Trophoblast cell (in vitro differentiated cells and primary cell): ENCODE measurements around the gene SERPINB11.
A peak's percentile ranks its signal among the peaks of the same experiment; 100 is the strongest.
"Not testable (repeated sequence)": the region's sequence is repeated elsewhere in the genome, so short reads cannot be mapped to it uniquely, and the experiment has no call there.

Source experiments
- DNase-seq, 2 donors: peaks; one replicate each; pipeline ENCODE4 v3.0.0-alpha.2; 2016
- H2AFZ ChIP-seq: 2 replicates; pipeline ENCODE4 v1.6.1; 2013; ENCODE audit warnings: low read length, moderate library complexity, mild to moderate bottlenecking; ENCODE audit not compliant: insufficient read depth, poor library complexity
- H2AK5ac ChIP-seq: 2 replicates; pipeline ENCODE4 v1.6.1; 2013; ENCODE audit warnings: mild to moderate bottlenecking, low read length
- H2BK120ac ChIP-seq: 2 replicates; pipeline ENCODE4 v1.6.1; 2013; ENCODE audit warnings: low read length, mild to moderate bottlenecking, moderate library complexity; ENCODE audit not compliant: insufficient read depth, poor library complexity
- H2BK12ac ChIP-seq: 2 replicates; pipeline ENCODE4 v1.6.1; 2013; ENCODE audit warnings: mild to moderate bottlenecking, low read length, moderate library complexity
- H2BK5ac ChIP-seq: 2 replicates; pipeline ENCODE4 v1.6.1; 2013; ENCODE audit warnings: low read length, low read depth, moderate library complexity, mild to moderate bottlenecking; ENCODE audit not compliant: poor library complexity
- H3K14ac ChIP-seq: 2 replicates; pipeline ENCODE4 v1.6.1; 2013; ENCODE audit warnings: mild to moderate bottlenecking, low read length
- H3K18ac ChIP-seq: 2 replicates; pipeline ENCODE4 v1.6.1; 2013; ENCODE audit warnings: mild to moderate bottlenecking, low read length
- H3K23ac ChIP-seq: 2 replicates; pipeline ENCODE4 v1.6.1; 2013; ENCODE audit warnings: low read length
- H3K27ac ChIP-seq: 2 replicates; pipeline ENCODE4 v1.5.1; 2013; ENCODE audit warnings: low read depth, mild to moderate bottlenecking, inconsistent platforms, low read length, moderate library complexity
- H3K27me3 ChIP-seq: 2 replicates; pipeline ENCODE4 v1.6.1; 2013; ENCODE audit warnings: inconsistent platforms, mild to moderate bottlenecking, low read length, moderate library complexity; ENCODE audit not compliant: insufficient read depth
- H3K36me3 ChIP-seq, 2 experiments: 1 replicate in 1 of 2; 2 replicates in 1 of 2; pipeline ENCODE4 v1.6.1; 2013; ENCODE audit warnings: low read length in 2 of 2, mild to moderate bottlenecking in 2 of 2, moderate library complexity in 1 of 2; ENCODE audit not compliant: insufficient read depth in 2 of 2, control insufficient read depth in 1 of 2
- H3K4ac ChIP-seq: 2 replicates; pipeline ENCODE4 v1.6.1; 2013; ENCODE audit warnings: low read depth, mild to moderate bottlenecking, low read length, moderate library complexity
- H3K4me1 ChIP-seq, 2 experiments: 1 replicate in 1 of 2; 2 replicates in 1 of 2; pipeline ENCODE4 v1.6.1; 2013; ENCODE audit warnings: low read length in 2 of 2, mild to moderate bottlenecking in 2 of 2, moderate library complexity in 1 of 2; ENCODE audit not compliant: insufficient read depth in 2 of 2, control insufficient read depth in 1 of 2
- H3K4me2 ChIP-seq: 2 replicates; pipeline ENCODE4 v1.6.1; 2013; ENCODE audit warnings: inconsistent platforms, mild to moderate bottlenecking, low read length, moderate library complexity
- H3K4me3 ChIP-seq: 2 replicates; pipeline ENCODE4 v1.5.1; 2013; ENCODE audit warnings: mild to moderate bottlenecking, low read depth, low read length, inconsistent platforms
- H3K79me1 ChIP-seq: one replicate; pipeline ENCODE4 v1.6.1; 2013; ENCODE audit warnings: low read length
- H3K79me2 ChIP-seq: 2 replicates; pipeline ENCODE4 v1.6.1; 2013; ENCODE audit warnings: low read length, mild to moderate bottlenecking; ENCODE audit not compliant: control insufficient read depth, insufficient read depth, poor library complexity
- H3K9ac ChIP-seq: 2 replicates; pipeline ENCODE4 v1.6.1; 2013; ENCODE audit warnings: mild to moderate bottlenecking, low read length
- H3K9me3 ChIP-seq: 2 replicates; pipeline ENCODE4 v1.6.1; 2013; ENCODE audit warnings: low read depth, mild to moderate bottlenecking, control low read depth, inconsistent platforms, low read length; ENCODE audit not compliant: insufficient read depth
- H4K12ac ChIP-seq: 2 replicates; pipeline ENCODE4 v1.6.1; 2013; ENCODE audit warnings: low read depth, mild to moderate bottlenecking, low read length, moderate library complexity
- H4K8ac ChIP-seq: 2 replicates; pipeline ENCODE4 v1.6.1; 2013; ENCODE audit warnings: low read depth, mild to moderate bottlenecking, low read length, moderate library complexity
- H4K91ac ChIP-seq: one replicate; pipeline ENCODE4 v1.6.1; 2013; ENCODE audit warnings: low read depth, mild to moderate bottlenecking, low read length, moderate library complexity
- WGBS: extraction: QIAGEN DNeasy Blood & Tissue Kit; methylation state at CpG from one replicate; pipeline ENCODE4 v1.1.7; 2013; ENCODE audit warnings: missing lambda C conversion rate; ENCODE audit not compliant: insufficient read length, insufficient coverage; ENCODE audit errors: extremely low coverage; 5-methylcytosine and 5-hydroxymethylcytosine counted together

Gene SERPINB11

DNA sequence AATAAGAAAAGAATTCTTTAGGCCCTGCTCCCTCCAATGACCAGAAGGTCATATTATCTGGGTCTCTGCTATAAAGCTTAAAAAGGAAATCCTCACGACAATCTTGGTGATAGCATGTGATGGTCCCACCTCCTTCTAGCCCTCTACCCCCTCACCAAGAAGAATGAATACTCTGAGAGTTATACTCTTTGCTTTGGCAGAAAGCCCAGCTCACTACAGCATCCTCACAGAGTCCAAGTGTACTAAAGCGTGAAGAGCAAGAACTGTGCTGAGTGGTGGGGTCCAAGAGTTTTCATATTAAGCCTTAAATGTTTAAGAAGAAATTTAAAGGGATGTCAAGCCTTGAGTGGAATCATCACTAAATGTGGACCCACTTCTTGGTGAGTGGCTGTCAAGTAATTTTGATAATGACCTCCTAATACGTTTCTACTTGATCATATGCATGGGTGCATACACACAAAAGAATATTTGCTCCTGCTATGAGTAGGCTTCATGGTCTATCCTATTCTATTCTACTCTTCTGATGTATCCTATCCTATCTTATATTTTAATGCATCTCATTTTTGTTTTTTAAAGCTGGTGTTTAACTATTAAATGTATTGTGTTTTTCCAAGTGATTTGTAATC, 56.0 kb downstream of the SERPINB11 start:
- Histone ChIP-seq H3K36me3 (no peaks in the 10 kb centered on the region), H3K9me3 (peaks cover 5% of the 10 kb centered on the region), H3K27ac (no peak overlapping the region), H2BK5ac (no peak overlapping the region), H4K8ac (no peak overlapping the region), H3K4me1 (no peaks in the 10 kb centered on the region), H3K27me3 (no peaks in the 10 kb centered on the region), H3K4ac (no peak overlapping the region), H2BK12ac (no peak overlapping the region), H2AK5ac (no peak overlapping the region), H3K4me2 (no peak overlapping the region), H3K79me2 (no peaks in the 10 kb centered on the region), H2BK120ac (no peak overlapping the region), H3K23ac (no peak overlapping the region), H3K4me3 (no peak overlapping the region), H3K14ac (no peak overlapping the region), H3K9ac (no peak overlapping the region), H3K18ac (no peak overlapping the region), H4K12ac (no peak overlapping the region), H3K79me1 (no peaks in the 10 kb centered on the region), H2AFZ (no peak overlapping the region), H4K91ac (no peak overlapping the region)
- no peak for DNase-seq
- no CpG with 5 or more reads among the region's 3 CpGs for WGBS

DNA sequence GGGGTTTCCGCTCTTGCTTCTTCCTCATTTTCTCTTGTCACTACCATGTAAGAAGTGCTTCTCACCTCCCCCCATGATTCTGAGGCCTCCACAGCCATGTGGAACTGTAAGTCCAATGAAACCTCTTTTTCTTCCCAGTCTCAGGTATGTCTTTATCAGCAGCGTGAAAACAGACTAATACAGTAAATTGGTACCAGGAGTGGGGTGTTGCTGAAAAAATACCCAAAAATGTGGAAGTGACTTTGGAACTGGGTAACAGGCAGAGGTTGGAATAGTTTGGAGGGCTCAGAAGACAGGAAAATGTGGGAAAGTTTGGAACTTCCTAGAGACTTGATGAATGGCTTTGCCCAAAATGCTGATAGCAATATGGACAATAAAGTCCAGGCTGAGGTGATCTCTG, 57.0 kb downstream of the SERPINB11 start:
- H2BK5ac ChIP-seq, H4K8ac ChIP-seq, H3K79me2 ChIP-seq, H4K91ac ChIP-seq, DNase-seq, H2BK120ac ChIP-seq, H3K18ac ChIP-seq, H3K36me3 ChIP-seq, H3K9me3 ChIP-seq, H3K27me3 ChIP-seq, H3K27ac ChIP-seq, H2AK5ac ChIP-seq, H3K79me1 ChIP-seq, H3K4me2 ChIP-seq, H2BK12ac ChIP-seq, H3K4ac ChIP-seq, H3K4me1 ChIP-seq, H3K23ac ChIP-seq, H3K4me3 ChIP-seq, H3K9ac ChIP-seq, H2AFZ ChIP-seq, H3K14ac ChIP-seq, H4K12ac ChIP-seq: not testable (repeated sequence)
- no CpG with 5 or more reads among the region's 2 CpGs for WGBS

DNA sequence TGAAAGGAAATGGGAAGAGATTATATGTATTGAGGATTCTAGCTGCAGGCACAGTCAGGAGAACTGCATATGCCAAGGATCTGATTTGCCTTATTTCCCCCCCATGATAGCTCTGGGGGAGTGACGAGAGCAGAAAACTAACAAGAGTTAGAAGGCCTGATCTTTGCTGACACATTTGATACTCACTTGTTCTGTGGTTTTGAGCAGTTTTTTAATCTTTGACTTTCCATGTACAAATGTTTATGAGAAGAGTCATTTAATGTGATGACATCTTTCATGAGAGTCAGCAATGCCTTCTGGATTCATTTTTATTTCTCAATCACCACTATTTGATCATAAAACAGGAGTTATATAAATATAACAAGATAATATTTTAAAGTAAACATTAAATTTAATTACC, 59.8 kb downstream of the SERPINB11 start:
- H3K4me2 ChIP-seq: no peak overlapping the region
- no peak overlapping the region for H4K12ac ChIP-seq
- no peaks in the 10 kb centered on the region for H3K4me1 ChIP-seq
- no peak overlapping the region for H2AK5ac ChIP-seq
- no peak overlapping the region for H2AFZ ChIP-seq
- H2BK12ac ChIP-seq: no peak overlapping the region
- no peak for DNase-seq
- H3K14ac ChIP-seq: no peak overlapping the region
- no CpG with 5 or more reads among the region's 1 CpG for WGBS
- no peak overlapping the region for H3K9ac ChIP-seq
- H3K23ac ChIP-seq: no peak overlapping the region
- no peaks in the 10 kb centered on the region for H3K36me3 ChIP-seq
- H2BK120ac ChIP-seq: no peak overlapping the region
- H3K9me3 ChIP-seq: peaks cover 5% of the 10 kb centered on the region
- no peak overlapping the region for H4K91ac ChIP-seq
- H3K79me2 ChIP-seq: no peaks in the 10 kb centered on the region
- H4K8ac ChIP-seq: no peak overlapping the region
- H3K27ac ChIP-seq: no peak overlapping the region
- H3K4me3 ChIP-seq: no peak overlapping the region
- H3K18ac ChIP-seq: no peak overlapping the region
- no peaks in the 10 kb centered on the region for H3K27me3 ChIP-seq
- no peak overlapping the region for H3K4ac ChIP-seq
- H2BK5ac ChIP-seq: no peak overlapping the region
- no peaks in the 10 kb centered on the region for H3K79me1 ChIP-seq

DNA sequence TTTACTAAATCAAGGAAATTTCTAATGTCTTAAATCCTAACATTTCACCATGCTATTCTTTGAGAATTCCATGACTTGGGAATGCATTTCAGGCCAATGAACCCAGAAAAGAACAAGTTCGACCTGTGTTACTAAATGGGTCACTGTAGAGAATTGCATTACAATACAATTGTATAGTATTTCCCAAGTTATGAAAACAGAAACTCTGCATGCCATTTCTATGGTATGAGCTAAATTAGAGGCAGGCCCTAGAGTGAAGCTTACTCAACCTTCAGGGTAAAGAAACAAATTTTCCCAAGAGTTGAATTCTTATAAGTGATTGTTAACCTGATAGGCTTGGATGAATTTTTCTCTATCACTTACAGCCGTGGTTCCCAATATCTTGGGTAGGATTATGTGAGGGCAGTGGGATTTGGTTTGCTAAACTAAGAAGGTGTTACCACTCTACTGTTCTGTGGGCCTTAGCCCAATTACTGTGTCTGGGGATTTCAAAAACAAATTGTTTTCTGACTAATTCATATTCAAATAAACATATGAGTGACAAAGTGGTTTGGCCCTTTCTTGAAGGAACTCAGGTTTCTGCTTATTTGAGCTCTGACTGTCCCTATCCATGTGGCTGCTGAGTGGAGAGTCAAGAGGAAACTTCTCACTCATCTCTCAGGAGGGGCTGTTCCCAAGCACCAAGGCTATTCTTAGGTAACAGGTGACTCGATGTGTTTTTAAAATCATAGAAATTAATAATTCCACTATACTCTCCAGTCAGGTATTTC, 61.3 kb downstream of the SERPINB11 start:
- H3K14ac ChIP-seq: no peak overlapping the region
- H2AK5ac ChIP-seq: no peak overlapping the region
- WGBS: no CpG with 5 or more reads among the region's 3 CpGs
- no peaks in the 10 kb centered on the region for H3K79me2 ChIP-seq
- no peak overlapping the region for H3K27ac ChIP-seq
- no peak overlapping the region for H4K12ac ChIP-seq
- H2AFZ ChIP-seq: no peak overlapping the region
- no peak overlapping the region for H3K23ac ChIP-seq
- no peaks in the 10 kb centered on the region for H3K4me1 ChIP-seq
- H2BK120ac ChIP-seq: no peak overlapping the region
- H2BK12ac ChIP-seq: no peak overlapping the region
- no peaks in the 10 kb centered on the region for H3K27me3 ChIP-seq
- no peak overlapping the region for H3K18ac ChIP-seq
- peaks cover 5% of the 10 kb centered on the region for H3K9me3 ChIP-seq
- no peaks in the 10 kb centered on the region for H3K36me3 ChIP-seq
- H3K79me1 ChIP-seq: no peaks in the 10 kb centered on the region
- DNase-seq: peak in 1 of 2 donors; percentile 84
- H3K4me3 ChIP-seq: no peak overlapping the region
- no peak overlapping the region for H3K4me2 ChIP-seq
- no peak overlapping the region for H3K4ac ChIP-seq
- no peak overlapping the region for H2BK5ac ChIP-seq
- no peak overlapping the region for H3K9ac ChIP-seq
- no peak overlapping the region for H4K91ac ChIP-seq
- no peak overlapping the region for H4K8ac ChIP-seq
